K562 (cell line): ENCODE data around the gene C19orf67. TPM values are rescaled to one million over a fixed set of nuclear protein-coding genes. Genes with fewer than 3 reads are reported as not detected.

Experiments used
- ASH1L ChIP-seq: fragments of 450-650 bp; IDR thresholded peaks from 2 replicates; pipeline ENCODE4 v1.6.1; 2018; ENCODE audit warnings: borderline replicate concordance, mild to moderate bottlenecking, low read depth; ENCODE audit not compliant: partially characterized antibody
- DPF2 ChIP-seq: fragments of 450-650 bp; IDR thresholded peaks from 2 replicates; pipeline ENCODE4 v1.6.1; 2016
- EWSR1 ChIP-seq: fragments of 450-650 bp; IDR thresholded peaks from 2 replicates; pipeline ENCODE4 v1.6.1; 2018; ENCODE audit warnings: borderline replicate concordance, mild to moderate bottlenecking, low read depth, moderate library complexity; ENCODE audit not compliant: partially characterized antibody
- FOXJ2 ChIP-seq: fragments of 200-800 bp; sonication (Bioruptor generic); IDR thresholded peaks from 2 replicates; pipeline ENCODE4 v1.6.1; 2016; ENCODE audit warnings: missing genetic modification characterization, missing compliant biosample characterization
- MBD2 ChIP-seq: sonication (generic); IDR thresholded peaks from 2 replicates; pipeline ENCODE4 v1.6.1; 2016; ENCODE audit warnings: low read depth, borderline replicate concordance
- MNT ChIP-seq, 2 experiments: fragments of 450-650 bp; conservative IDR thresholded peaks; 2 replicates each; pipeline ENCODE4 v1.6.1; 2017; ENCODE audit warnings: mild to moderate bottlenecking in 2 of 2, moderate library complexity in 2 of 2
- POLR2A ChIP-seq: fragments of 450-650 bp; conservative IDR thresholded peaks from 2 replicates; pipeline ENCODE4 v1.6.1; 2016
- POU5F1 ChIP-seq: fragments of 150-350 bp; IDR thresholded peaks from 2 replicates; pipeline ENCODE4 v1.6.1; 2014; ENCODE audit warnings: borderline replicate concordance, low read length, low read depth, mild to moderate bottlenecking; ENCODE audit not compliant: partially characterized antibody
- SIN3A ChIP-seq, 2 experiments: fragments of 150-350 bp in 1 of 2; IDR thresholded peaks; 2 replicates each; pipeline ENCODE4 v1.6.1; 2011 to 2016; ENCODE audit warnings: borderline replicate concordance in 2 of 2, low read depth in 2 of 2, low read length in 2 of 2, mild to moderate bottlenecking in 2 of 2, moderate library complexity in 2 of 2; ENCODE audit not compliant: control insufficient read depth in 1 of 2
- SP1 ChIP-seq: sonication (generic); formaldehyde crosslinking; IDR thresholded peaks from 2 replicates; pipeline ENCODE4 v1.8.1; 2022; ENCODE audit warnings: mild to moderate bottlenecking, missing genetic modification reagents
- TFAP4 ChIP-seq: sonication (generic); formaldehyde crosslinking; IDR thresholded peaks from 2 replicates; pipeline ENCODE4 v1.8.0; 2022; ENCODE audit warnings: missing genetic modification reagents, mild to moderate bottlenecking, moderate library complexity, borderline replicate concordance
- THRAP3 ChIP-seq: fragments of 450-650 bp; IDR thresholded peaks from 2 replicates; pipeline ENCODE4 v1.6.1; 2016; ENCODE audit warnings: mild to moderate bottlenecking, inconsistent platforms, borderline replicate concordance
- ZBTB43 ChIP-seq: sonication (generic); formaldehyde crosslinking; IDR thresholded peaks from 2 replicates; pipeline ENCODE4 v1.8.0; 2023; ENCODE audit warnings: mild to moderate bottlenecking, missing genetic modification reagents
- ZFP91 ChIP-seq: sonication (generic); formaldehyde crosslinking; IDR thresholded peaks from 2 replicates; pipeline ENCODE4 v1.8.0; 2022; ENCODE audit warnings: mild to moderate bottlenecking, missing genetic modification reagents
- ZNF354B ChIP-seq: fragments of 250-450 bp; sonication (Bioruptor Pico); IDR thresholded peaks from 2 replicates; pipeline ENCODE4 v1.4.0; 2020
- polyA plus RNA-seq, 8 experiments: library from polyadenylated mRNA; depleted of rRNA in 4 of 8; stranded (reverse) in 5 of 8; unstranded in 3 of 8; fragments of >200 nt; fragmentation: Nextera tagmentation in 2 of 8; fragmentation: Illumina TruSeq in 1 of 8; extraction: Ambion mirVana in 2 of 8; extraction: Trizol in 1 of 8; gene quantifications; 2 replicates each; pipeline versions ENCODE4 v1.2.1 to v1.2.3, GENCODE V29; 2011 to 2014; ENCODE audit warnings: inconsistent platforms in 1 of 8, missing spikeins in 1 of 8
- total RNA-seq, 7 experiments: library from RNA; depleted of rRNA in 6 of 7; stranded (reverse); fragments of >200 nt in 6 of 7; fragmentation: Illumina TruSeq in 2 of 7; extraction: Trizol in 2 of 7; gene quantifications; 2 replicates each; pipeline versions ENCODE4 v1.2.1 to v1.2.3, GENCODE V29; 2011 to 2021; ENCODE audit warnings: low replicate concordance in 1 of 7

Gene C19orf67
- total and polyA plus RNA-seq, 9 of the 15 experiments (the other 6 are each of a cell fraction or from before 2014, with no cell fraction given), result 0.29 to 1.8 (median 0.51) TPM; not detected in 3

- TF ChIP-seq ZFP91 (no peak), ASH1L (no peak), MNT (conservative IDR thresholded peaks at IDR 0.05) (peak in 1 of 2 experiments; percentile 63; a peak in 2 of 4 replicates), SIN3A (IDR thresholded peaks at IDR 0.05; ENCODE audit: borderline replicate concordance in 2 of 2, control insufficient read depth in 1 of 2, low read depth in 2 of 2, low read length in 2 of 2) (0 out of 4 replicates have a peak, but pooled peaks have one; percentile 8 to 19), ZNF354B (CRISPR knock-in tag) (no peak), POU5F1 (no peak), POLR2A (0 out of 2 replicates have a peak, but pooled peaks have one; percentile 20), TFAP4 (peak; percentile 72; the same call in 1 of the 2 replicates), ZBTB43 (no peak), MBD2 (no peak; the same call in 1 of the 2 replicates), EWSR1 (no peak), DPF2 (peak; percentile 52; the same call in 1 of the 2 replicates), FOXJ2 (tag) (no peak), THRAP3 (no peak), SP1 (CRISPR knock-in tag) (peak; percentile 65; the same call in 1 of the 2 replicates)
Measured at GRCh38 chr19:14091813-14092462, 6.4 kb upstream of the C19orf67 start (continued).
